H9 (cell line): ENCODE results near the gene SNX4. TPM values are rescaled to one million over a fixed set of nuclear protein-coding genes. Genes with fewer than 3 reads are reported as not detected.

Experiments
- DNase-seq: peaks from one replicate; pipeline ENCODE4 v3.0.0-alpha.2; 2017
- H2AFZ ChIP-seq: one replicate; pipeline ENCODE4 v1.6.1; 2013; ENCODE audit warnings: mild to moderate bottlenecking, low read length, control low read depth, moderate library complexity
- H2AK5ac ChIP-seq: 2 replicates; pipeline ENCODE4 v1.6.1; 2013; ENCODE audit warnings: low read length, control low read depth, mixed read lengths; ENCODE audit not compliant: insufficient read length
- H2BK120ac ChIP-seq: one replicate; pipeline ENCODE4 v1.6.1; 2013; ENCODE audit warnings: low read depth, mild to moderate bottlenecking, low read length, control low read depth, inconsistent platforms; ENCODE audit not compliant: poor library complexity, severe bottlenecking
- H2BK12ac ChIP-seq: 2 replicates; pipeline ENCODE4 v1.6.1; 2013; ENCODE audit warnings: low read length, control low read depth, mixed read lengths, low read depth; ENCODE audit not compliant: insufficient read length
- H2BK15ac ChIP-seq: 2 replicates; pipeline ENCODE4 v1.6.1; 2013; ENCODE audit warnings: low read depth, low read length, control low read depth
- H2BK20ac ChIP-seq: one replicate; pipeline ENCODE4 v1.6.1; 2013; ENCODE audit warnings: low read depth, mild to moderate bottlenecking, low read length, control low read depth, inconsistent platforms; ENCODE audit not compliant: poor library complexity, severe bottlenecking
- H2BK5ac ChIP-seq: 2 replicates; pipeline ENCODE4 v1.6.1; 2013; ENCODE audit warnings: low read length, control low read depth, mixed read lengths; ENCODE audit not compliant: insufficient read length
- H3K14ac ChIP-seq: 2 replicates; pipeline ENCODE4 v1.6.1; 2013; ENCODE audit warnings: low read length, control low read depth; ENCODE audit not compliant: insufficient read depth
- H3K18ac ChIP-seq: 2 replicates; pipeline ENCODE4 v1.6.1; 2013; ENCODE audit warnings: low read depth, mild to moderate bottlenecking, mixed read lengths, low read length, control low read depth; ENCODE audit not compliant: insufficient read length
- H3K23ac ChIP-seq: 2 replicates; pipeline ENCODE4 v1.6.1; 2013; ENCODE audit warnings: low read length, control low read depth, mixed read lengths, low read depth; ENCODE audit not compliant: insufficient read length
- H3K23me2 ChIP-seq: 2 replicates; pipeline ENCODE4 v1.6.1; 2013; ENCODE audit warnings: low read depth, mild to moderate bottlenecking, mixed read lengths, low read length, control low read depth; ENCODE audit not compliant: insufficient read length, poor library complexity, severe bottlenecking
- H3K27ac ChIP-seq: 2 replicates; pipeline ENCODE4 v1.5.1; 2013; ENCODE audit warnings: low read length, control low read depth, mixed read lengths, low read depth; ENCODE audit not compliant: insufficient read length
- H3K27me3 ChIP-seq: 2 replicates; pipeline ENCODE4 v1.6.1; 2013; ENCODE audit warnings: low read length, control low read depth, inconsistent platforms; ENCODE audit not compliant: insufficient read depth
- H3K4ac ChIP-seq: 2 replicates; pipeline ENCODE4 v1.6.1; 2013; ENCODE audit warnings: low read depth, mild to moderate bottlenecking, control low read depth, inconsistent platforms, low read length, moderate library complexity
- H3K4me1 ChIP-seq: 2 replicates; pipeline ENCODE4 v1.6.1; 2013; ENCODE audit warnings: low read length, control low read depth, inconsistent platforms; ENCODE audit not compliant: insufficient read depth
- H3K4me2 ChIP-seq: 2 replicates; pipeline ENCODE4 v1.6.1; 2013; ENCODE audit warnings: low read length, control low read depth, mixed read lengths; ENCODE audit not compliant: insufficient read length, insufficient read depth
- H3K56ac ChIP-seq: 2 replicates; pipeline ENCODE4 v1.6.1; 2013; ENCODE audit warnings: low read depth, mild to moderate bottlenecking, mixed read lengths, low read length, control low read depth; ENCODE audit not compliant: insufficient read length
- H3K79me1 ChIP-seq: 2 replicates; pipeline ENCODE4 v1.6.1; 2013; ENCODE audit warnings: low read depth, mild to moderate bottlenecking, moderate library complexity, low read length, control low read depth, inconsistent platforms; ENCODE audit not compliant: insufficient read depth, poor library complexity, severe bottlenecking
- H3K79me2 ChIP-seq: 2 replicates; pipeline ENCODE4 v1.6.1; 2013; ENCODE audit warnings: low read length, control low read depth, inconsistent platforms; ENCODE audit not compliant: insufficient read depth
- H3K9ac ChIP-seq: 2 replicates; pipeline ENCODE4 v1.6.1; 2013; ENCODE audit warnings: low read length, control low read depth, mixed read lengths; ENCODE audit not compliant: insufficient read length; ENCODE audit errors: extremely low read depth
- H3K9me3 ChIP-seq: one replicate; pipeline ENCODE4 v1.6.1; 2013; ENCODE audit warnings: low read depth, low read length, inconsistent platforms; ENCODE audit not compliant: control insufficient read depth
- H3T11ph ChIP-seq: one replicate; pipeline ENCODE4 v1.6.1; 2013; ENCODE audit warnings: mild to moderate bottlenecking, low read length, control low read depth, inconsistent platforms
- H4K20me1 ChIP-seq: one replicate; pipeline ENCODE4 v1.6.1; 2013; ENCODE audit not compliant: control insufficient read depth, insufficient read length, insufficient read depth
- H4K5ac ChIP-seq: 2 replicates; pipeline ENCODE4 v1.6.1; 2013; ENCODE audit warnings: low read depth, mild to moderate bottlenecking, mixed read lengths, low read length, control low read depth; ENCODE audit not compliant: insufficient read length
- H4K8ac ChIP-seq: replicated peaks from 2 replicates; pipeline ENCODE4 v1.6.1; 2013; ENCODE audit warnings: low read length, control low read depth, mixed read lengths, low read depth; ENCODE audit not compliant: insufficient read length
- H4K91ac ChIP-seq: 2 replicates; pipeline ENCODE4 v1.6.1; 2013; ENCODE audit warnings: low read depth, mild to moderate bottlenecking, moderate library complexity, mixed read lengths, low read length, control low read depth; ENCODE audit not compliant: insufficient read length
- H3K27ac Mint-ChIP-seq, 3 experiments: 2 replicates in 2 of 3; 3 replicates in 1 of 3; pipeline ENCODE4 v1.8.0; 2020 to 2021; ENCODE audit warnings: mixed read lengths in 3 of 3, mild to moderate bottlenecking in 1 of 3, moderate library complexity in 1 of 3
- H3K27me3 Mint-ChIP-seq: 2 replicates; pipeline ENCODE4 v1.8.0; 2021; ENCODE audit warnings: low read depth, mild to moderate bottlenecking, moderate library complexity, mixed read lengths
- H3K36me3 Mint-ChIP-seq, 3 experiments: 2 replicates in 2 of 3; 3 replicates in 1 of 3; pipeline ENCODE4 v1.8.0; 2020 to 2021; ENCODE audit warnings: low read depth in 3 of 3, mixed read lengths in 3 of 3; ENCODE audit not compliant: insufficient read depth in 1 of 3
- H3K4me1 Mint-ChIP-seq, 2 experiments: 2 replicates each; pipeline ENCODE4 v1.8.0; 2020; ENCODE audit warnings: mixed read lengths in 2 of 2
- H3K4me3 Mint-ChIP-seq, 2 experiments: 2 replicates in 1 of 2; 3 replicates in 1 of 2; pipeline ENCODE4 v1.8.0; 2020 to 2021; ENCODE audit warnings: mild to moderate bottlenecking in 2 of 2, mixed read lengths in 2 of 2, moderate library complexity in 1 of 2
- H3K9me3 Mint-ChIP-seq, 2 experiments: 2 replicates in 1 of 2; 3 replicates in 1 of 2; pipeline ENCODE4 v1.8.0; 2020; ENCODE audit warnings: mild to moderate bottlenecking in 2 of 2, mixed read lengths in 2 of 2, moderate library complexity in 1 of 2
- CTCF ChIP-seq: fragments of 200-600 bp; sonication (generic); conservative IDR thresholded peaks from 3 replicates; pipeline ENCODE4 v1.8.0; 2021; ENCODE audit warnings: antibody characterized with exemption, mild to moderate bottlenecking
- WGBS: extraction: QIAGEN DNeasy Blood & Tissue Kit; methylation state at CpG from one replicate; pipeline ENCODE4 v1.1.7; 2013; ENCODE audit warnings: missing lambda C conversion rate, low lambda C conversion rate, mixed read lengths; ENCODE audit not compliant: insufficient read length; ENCODE audit errors: extremely low coverage; 5-methylcytosine and 5-hydroxymethylcytosine counted together
- total RNA-seq: library from RNA; stranded (reverse); gene quantifications from 2 replicates; pipeline ENCODE4 v1.2.1, GENCODE V29; 2021

Gene SNX4
- total RNA-seq, 1 experiment from 2014 or later, result 29.5 TPM

- H4K5ac ChIP-seq, result no peak overlapping the region
- H3K36me3 Mint-ChIP-seq, result no peaks in the 10 kb centered on the region; a peak in 2 of 7 replicates
- no peak overlapping the region for H2BK15ac ChIP-seq
- peaks cover 2% of the 10 kb centered on the region for H3K27me3 Mint-ChIP-seq
- H3K27me3 ChIP-seq, result no peaks in the 10 kb centered on the region
- no peak overlapping the region for H4K91ac ChIP-seq
- H3K9ac ChIP-seq, result no peak overlapping the region
- H2BK12ac ChIP-seq, result no peak overlapping the region
- no peak overlapping the region for H3K4me2 ChIP-seq
- no CpG with 5 or more reads among the region's 3 CpGs for WGBS
- DNase-seq, result no peak
- H3K9me3 ChIP-seq, result no peaks in the 10 kb centered on the region
- peaks cover 0 to 7% of the 10 kb centered on the region in 2 experiments; a peak in 4 of 5 replicates for H3K9me3 Mint-ChIP-seq
- H2BK20ac ChIP-seq, result no peak overlapping the region
- H3T11ph ChIP-seq, result no peak overlapping the region
- H3K23ac ChIP-seq, result no peak overlapping the region
- H3K79me2 ChIP-seq, result no peaks in the 10 kb centered on the region
- no peak overlapping the region for H4K8ac ChIP-seq
- H3K18ac ChIP-seq, result no peak overlapping the region
- H3K4ac ChIP-seq, result no peak overlapping the region
- H3K14ac ChIP-seq, result no peak overlapping the region
- no peak overlapping the region for H2BK120ac ChIP-seq
- no peak overlapping the region for H2BK5ac ChIP-seq
- no peak for TF ChIP-seq CTCF
- H3K4me1 Mint-ChIP-seq, result no peaks in the 10 kb centered on the region
- H2AK5ac ChIP-seq, result no peak overlapping the region
- no peak overlapping the region for H2AFZ ChIP-seq
- H3K56ac ChIP-seq, result no peak overlapping the region
- no peaks in the 10 kb centered on the region for H3K23me2 ChIP-seq
- no peaks in the 10 kb centered on the region for H4K20me1 ChIP-seq
- no peak overlapping the region for H3K27ac Mint-ChIP-seq
- no peak overlapping the region for H3K27ac ChIP-seq
- H3K4me1 ChIP-seq, result no peaks in the 10 kb centered on the region
- H3K4me3 Mint-ChIP-seq, result no peak overlapping the region
- no peaks in the 10 kb centered on the region for H3K79me1 ChIP-seq
Measured at GRCh38 chr3:125416235-125416634, 103.8 kb downstream of the SNX4 start.
